ENCODE measurements around the gene TTC39B. TPM values are rescaled to one million over a fixed set of nuclear protein-coding genes. Genes with fewer than 3 reads are reported as not detected.

Gene TTC39B
- total RNA-seq, 4 donors from 2014 or later = 23.3 to 62.8 (median 38.1) TPM

DNA sequence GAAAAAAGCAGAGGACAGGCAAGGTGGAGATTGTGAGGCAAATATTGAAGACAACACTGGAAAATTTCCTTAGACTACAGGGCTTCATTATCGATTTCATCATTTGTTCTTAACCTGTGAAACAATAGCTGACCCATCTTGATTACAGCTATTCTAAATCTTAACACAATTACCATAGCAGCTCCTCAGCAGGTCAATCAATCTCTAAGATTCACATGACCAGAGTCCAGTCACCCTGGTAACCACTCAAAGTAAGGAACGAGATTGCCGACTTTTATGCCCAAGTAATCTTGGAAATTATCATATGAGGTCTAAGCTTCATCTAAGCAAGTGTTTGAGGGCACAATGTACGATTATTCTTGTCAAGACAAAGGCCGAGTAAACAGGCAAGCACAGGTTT lies 93.8 kb downstream of the TTC39B start:
- intact Hi-C loops (cut with DNase I; ENCODE audit: low total_unique reads) = loop anchor here (5.0 to 10.0 kb wide), 2 partner anchors 212 to 394 kb away; partner anchors contain the start of gene SNAPC3

DNA sequence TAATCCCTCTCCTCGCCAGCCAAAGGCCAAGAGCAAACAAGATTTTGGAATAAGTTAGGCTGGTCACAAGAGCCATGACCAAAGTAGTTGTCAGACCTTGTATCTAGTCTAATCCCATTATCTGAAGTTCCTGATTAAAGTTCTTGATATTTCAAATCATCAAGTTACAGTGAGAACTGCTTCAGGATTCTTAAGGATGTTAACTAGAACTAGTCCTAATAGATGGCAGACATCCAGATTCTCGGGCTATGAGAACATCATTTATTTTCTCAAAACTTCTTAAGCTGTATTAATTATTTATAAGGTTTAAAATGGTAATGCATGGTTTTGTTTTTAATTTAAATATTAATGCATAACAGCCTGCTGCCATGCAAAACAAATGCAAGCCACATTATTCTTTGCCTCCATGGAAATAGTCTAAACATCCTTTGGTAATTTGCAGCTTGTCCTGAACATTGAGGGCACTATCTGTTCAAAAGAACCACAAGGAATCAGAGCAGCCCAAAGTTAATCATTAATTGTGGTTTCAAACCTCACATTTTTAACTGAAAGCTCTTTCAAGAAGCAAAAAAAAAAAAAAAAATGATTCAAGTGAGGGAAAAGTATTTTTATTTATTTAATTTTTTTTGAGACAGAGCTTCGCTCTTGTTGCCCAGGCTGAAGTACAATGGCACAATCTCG lies 95.1 kb downstream of the TTC39B start:
- intact Hi-C loops (cut with DNase I; ENCODE audit: low total_unique reads) = loop anchor here (5.0 to 10.0 kb wide), 2 partner anchors 213 to 395 kb away; partner anchors contain the start of gene SNAPC3
- Histone ChIP-seq H3K27ac (peak overlapping the region in 1 of 4 donors; percentile 11), H3K9me3 (no peaks in the 10 kb centered on the region), H3K36me3 (no peaks in the 10 kb centered on the region), H3K27me3 (no peaks in the 10 kb centered on the region), H3K4me3 (no peak overlapping the region), H3K4me1 (peaks cover 0 to 25% (median 6%) of the 10 kb centered on the region in 4 donors)
- no peak for TF ChIP-seq POLR2A (IDR thresholded peaks at IDR 0.05)
- TF ChIP-seq, protein P1, sequence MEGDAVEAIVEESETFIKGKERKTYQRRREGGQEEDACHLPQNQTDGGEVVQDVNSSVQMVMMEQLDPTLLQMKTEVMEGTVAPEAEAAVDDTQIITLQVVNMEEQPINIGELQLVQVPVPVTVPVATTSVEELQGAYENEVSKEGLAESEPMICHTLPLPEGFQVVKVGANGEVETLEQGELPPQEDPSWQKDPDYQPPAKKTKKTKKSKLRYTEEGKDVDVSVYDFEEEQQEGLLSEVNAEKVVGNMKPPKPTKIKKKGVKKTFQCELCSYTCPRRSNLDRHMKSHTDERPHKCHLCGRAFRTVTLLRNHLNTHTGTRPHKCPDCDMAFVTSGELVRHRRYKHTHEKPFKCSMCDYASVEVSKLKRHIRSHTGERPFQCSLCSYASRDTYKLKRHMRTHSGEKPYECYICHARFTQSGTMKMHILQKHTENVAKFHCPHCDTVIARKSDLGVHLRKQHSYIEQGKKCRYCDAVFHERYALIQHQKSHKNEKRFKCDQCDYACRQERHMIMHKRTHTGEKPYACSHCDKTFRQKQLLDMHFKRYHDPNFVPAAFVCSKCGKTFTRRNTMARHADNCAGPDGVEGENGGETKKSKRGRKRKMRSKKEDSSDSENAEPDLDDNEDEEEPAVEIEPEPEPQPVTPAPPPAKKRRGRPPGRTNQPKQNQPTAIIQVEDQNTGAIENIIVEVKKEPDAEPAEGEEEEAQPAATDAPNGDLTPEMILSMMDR (IDR thresholded peaks at IDR 0.05) = peak in 2 of 5 experiments; percentile 4 to 7
- 77 to 85% methylated on average over 4 of the region's 4 CpGs for WGBS, 2 donors (ENCODE audit: low coverage in 1 of 2)
- no peak for DNase-seq
- in situ Hi-C loops (cut with MboI; ENCODE audit: low pct_ligation_motif_present in 1 of 4, low pct_unique_long_range_greater_than_20kb in 1 of 4, low sequenced_read_pairs in 3 of 4) = loop anchor here (5.0 to 25.0 kb wide), 4 partner anchors 200 to 400 kb away; partner anchors contain the start of gene SNAPC3 (in 1 of the 4)

More for the DNA sequence above, 93.8 kb downstream of the TTC39B start:
- Histone ChIP-seq H3K4me3 (no peak overlapping the region), H3K4me1 (peaks cover 0 to 25% (median 6%) of the 10 kb centered on the region in 4 donors), H3K36me3 (no peaks in the 10 kb centered on the region), H3K27me3 (no peaks in the 10 kb centered on the region), H3K27ac (no peak overlapping the region), H3K9me3 (no peaks in the 10 kb centered on the region)
- in situ Hi-C loops (cut with MboI; ENCODE audit: low pct_ligation_motif_present in 1 of 4, low pct_unique_long_range_greater_than_20kb in 1 of 4, low sequenced_read_pairs in 3 of 4) = loop anchor here (5.0 to 25.0 kb wide), 4 partner anchors 199 to 399 kb away; partner anchors contain the start of gene SNAPC3 (in 1 of the 4)
- TF ChIP-seq EP300 (IDR thresholded peaks at IDR 0.05; ENCODE audit: low read depth) = no peak
- TF ChIP-seq, protein P1 (IDR thresholded peaks at IDR 0.05) = no peak
- WGBS, 2 donors (ENCODE audit: low coverage in 1 of 2) = 54 to 59% methylated on average over 5 of the region's 5 CpGs
- DNase-seq = no peak

DNA sequence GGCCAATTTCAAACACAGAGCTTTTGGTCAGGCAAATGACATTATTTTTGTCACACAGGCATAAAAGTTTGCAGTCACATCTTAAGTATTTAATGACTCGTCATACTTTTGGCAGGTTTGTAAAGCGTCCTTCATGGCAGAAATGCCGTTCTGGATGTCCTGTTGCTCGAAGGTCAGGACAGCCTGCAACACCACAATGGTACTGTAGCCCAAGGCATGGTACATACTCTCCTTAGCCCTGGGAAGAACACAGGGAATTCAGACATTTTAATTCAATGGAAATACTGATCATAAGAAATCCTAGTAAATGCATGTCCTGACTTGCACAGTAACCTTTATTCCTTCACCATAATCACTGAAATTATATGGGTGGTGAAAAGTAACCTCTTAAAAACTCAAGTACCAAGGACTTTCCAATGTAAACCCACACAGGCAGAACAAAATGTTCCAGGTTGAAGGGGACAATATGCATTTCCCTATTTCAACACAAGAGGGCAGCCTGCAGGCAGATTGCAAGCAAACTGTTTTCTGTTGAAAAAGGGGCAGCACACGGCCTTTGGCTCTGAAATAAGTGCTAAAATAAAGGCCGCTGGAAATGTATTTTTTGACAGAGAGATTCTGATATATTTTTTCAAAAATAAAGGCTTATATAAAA lies 95.7 kb downstream of the TTC39B start:
- peak; percentile 59 for DNase-seq
- TF ChIP-seq, protein P1 (IDR thresholded peaks at IDR 0.05) = peak; percentile 82 to 90 (median 88)
- TF ChIP-seq POLR2A (IDR thresholded peaks at IDR 0.05) = no peak
- peak; percentile 70 for TF ChIP-seq EP300 (IDR thresholded peaks at IDR 0.05; ENCODE audit: low read depth)
- TF ChIP-seq POLR2AphosphoS5 (IDR thresholded peaks at IDR 0.05) = peak in 2 of 3 donors; percentile 42 to 63
- intact Hi-C loops (cut with DNase I; ENCODE audit: low total_unique reads) = loop anchor here (5.0 to 10.0 kb wide), 2 partner anchors 214 to 396 kb away; partner anchors contain the start of gene SNAPC3
- Histone ChIP-seq H3K27me3 (no peaks in the 10 kb centered on the region), H3K4me3 (no peak overlapping the region), H3K9me3 (no peaks in the 10 kb centered on the region), H3K4me1 (peaks cover 0 to 25% (median 6%) of the 10 kb centered on the region in 4 donors), H3K36me3 (no peaks in the 10 kb centered on the region), H3K27ac (peak overlapping the region in 2 of 4 donors; percentile 11 to 37)
- in situ Hi-C loops (cut with MboI; ENCODE audit: low pct_ligation_motif_present in 1 of 4, low pct_unique_long_range_greater_than_20kb in 1 of 4, low sequenced_read_pairs in 3 of 4) = loop anchor here (5.0 to 25.0 kb wide), 4 partner anchors 201 to 401 kb away; partner anchors contain the start of gene SNAPC3 (in 1 of the 4)
- 0 to 42% methylated on average over 1 to 6 of the region's 6 CpGs for WGBS, 2 donors (ENCODE audit: low coverage in 1 of 2)

Measured in transverse colon (tissue), 4 donors.